HCT116 (cell line): ENCODE measurements around the gene CHRNA7. TPM values are rescaled to one million over a fixed set of nuclear protein-coding genes. Genes with fewer than 3 reads are reported as not detected.

ENCODE experiments used
- ATAC-seq: fragments of 200-7000 bp; cut with Tn5 transposase; 2 replicates; pipeline ENCODE4 v1.9.1; 2020; ENCODE audit warnings: mild to moderate bottlenecking, moderate library complexity
- BruUV-seq: library from RNA; stranded (reverse); fragments of 400-500 nt; replicated peaks from 2 replicates; lab custom pipeline; 2021; lab: Mats Ljungman, UMichigan
- CTCF ChIA-PET: fragments of 300-600 bp; sonication (Branson Sonifier 250); formaldehyde crosslinking; loops from one replicate; lab custom pipeline; 2021; ENCODE audit warnings: antibody characterized with exemption; lab: Charles Lee
- POLR2A ChIA-PET: fragments of 300-600, 350-600 bp; sonication (Branson Sonifier 250); formaldehyde crosslinking; loops from one replicate; lab custom pipeline; 2021; ENCODE audit warnings: antibody characterized with exemption; lab: Charles Lee
- RAD21 ChIA-PET, 2 experiments: fragments of 300-600 bp; sonication (Branson Sonifier 250); formaldehyde crosslinking; loops; one replicate each; lab custom pipeline; 2023; ENCODE audit warnings: low total read pairs in 2 of 2; ENCODE audit not compliant: uncharacterized antibody in 2 of 2, unreplicated experiment in 2 of 2, low non-redundant PET in 1 of 2; lab: Charles Lee
- DNase-seq: peaks from one replicate; pipeline ENCODE4 v3.0.0-alpha.2; 2010; ENCODE audit warnings: low read depth, low spot score
- H2AFZ ChIP-seq: fragments of 200-600 bp; shearing (Covaris generic), sonication (generic); 2 replicates; pipeline ENCODE4 v1.6.1; 2017; ENCODE audit warnings: low read depth, mixed run types, mixed read lengths, antibody characterized with exemption, low read length; ENCODE audit not compliant: poor library complexity, severe bottlenecking
- H3K27ac ChIP-seq: 2 replicates; pipeline ENCODE4 v1.5.1; 2012; ENCODE audit warnings: low read depth, low read length
- H3K27me3 ChIP-seq: fragments of 200-600 bp; sonication (generic); 2 replicates; pipeline ENCODE4 v1.6.1; 2016; ENCODE audit warnings: mixed run types, low read length, mixed read lengths; ENCODE audit not compliant: insufficient read depth
- H3K36me3 ChIP-seq, 2 experiments: fragments of 200-500 bp in 1 of 2; fragments of 200-600 bp in 1 of 2; sonication (Bioruptor generic) in 1 of 2; sonication (generic) in 1 of 2; 2 replicates each; pipeline versions ENCODE4 v1.5.1 to v1.6.1; 2014 to 2016; ENCODE audit warnings: low read length in 2 of 2, inconsistent platforms in 1 of 2, mixed read lengths in 1 of 2, mixed run types in 1 of 2; ENCODE audit not compliant: insufficient read depth in 2 of 2, control insufficient read depth in 1 of 2
- H3K4me1 ChIP-seq, 2 experiments: fragments of 200-600 bp in 1 of 2; sonication (generic) in 1 of 2; 2 replicates each; pipeline versions ENCODE4 v1.5.1 to v1.6.1; 2012 to 2017; ENCODE audit warnings: low read length in 2 of 2, inconsistent platforms in 1 of 2, mild to moderate bottlenecking in 1 of 2, mixed read lengths in 1 of 2, mixed run types in 1 of 2, moderate library complexity in 1 of 2; ENCODE audit not compliant: insufficient read depth in 2 of 2, control insufficient read depth in 1 of 2
- H3K4me2 ChIP-seq: fragments of 200-600 bp; sonication (generic); 2 replicates; pipeline ENCODE4 v1.6.1; 2017; ENCODE audit warnings: mixed run types, low read length, mixed read lengths
- H3K4me3 ChIP-seq, 2 experiments: fragments of 200-600 bp in 1 of 2; sonication (generic) in 1 of 2; replicated peaks in 1 of 2; 2 replicates each; pipeline ENCODE4 v1.5.1; 2011 to 2016; ENCODE audit warnings: low read length in 2 of 2, control low read depth in 1 of 2, low read depth in 1 of 2, mild to moderate bottlenecking in 1 of 2, mixed read lengths in 1 of 2, mixed run types in 1 of 2
- H3K79me2 ChIP-seq: fragments of 200-600 bp; sonication (generic); 2 replicates; pipeline ENCODE4 v1.6.1; 2017; ENCODE audit warnings: mild to moderate bottlenecking, mixed run types, low read length, moderate library complexity, mixed read lengths; ENCODE audit not compliant: insufficient read depth
- H3K9ac ChIP-seq: fragments of 200-600 bp; sonication (generic); 2 replicates; pipeline ENCODE4 v1.6.1; 2016; ENCODE audit warnings: low read length, mixed read lengths
- H3K9me2 ChIP-seq: fragments of 200-600 bp; sonication (generic), shearing (Covaris generic); 2 replicates; pipeline ENCODE4 v1.6.1; 2017; ENCODE audit warnings: mixed run types, mild to moderate bottlenecking, moderate library complexity; ENCODE audit not compliant: insufficient read depth
- H3K9me3 ChIP-seq, 2 experiments: fragments of 200-500 bp in 1 of 2; fragments of 200-600 bp in 1 of 2; sonication (Bioruptor generic) in 1 of 2; sonication (generic) in 1 of 2; 2 replicates each; pipeline ENCODE4 v1.6.1; 2014 to 2017; ENCODE audit warnings: low read length in 2 of 2, mixed read lengths in 2 of 2, inconsistent platforms in 1 of 2, low read depth in 1 of 2, mild to moderate bottlenecking in 1 of 2, mixed run types in 1 of 2, moderate library complexity in 1 of 2; ENCODE audit not compliant: control insufficient read depth in 1 of 2, insufficient read depth in 1 of 2
- H4K20me1 ChIP-seq: fragments of 200-600 bp; sonication (generic), shearing (Covaris generic); 2 replicates; pipeline ENCODE4 v1.6.1; 2017; ENCODE audit warnings: mixed run types, mild to moderate bottlenecking, moderate library complexity; ENCODE audit not compliant: insufficient read depth
- CEBPB ChIP-seq: IDR thresholded peaks from 2 replicates; pipeline ENCODE4 v1.6.1; 2012; ENCODE audit warnings: low read depth
- EGR1 ChIP-seq: IDR thresholded peaks from 2 replicates; pipeline ENCODE4 v1.6.1; 2012; ENCODE audit warnings: low read depth
- EZH2phosphoT487 ChIP-seq: fragments of 200-600 bp; IDR thresholded peaks from 2 replicates; pipeline ENCODE4 v1.6.1; 2018; ENCODE audit warnings: antibody characterized with exemption, borderline replicate concordance
- POLR2A ChIP-seq: IDR thresholded peaks from 2 replicates; pipeline ENCODE4 v1.7.0; 2011; ENCODE audit warnings: borderline replicate concordance; ENCODE audit not compliant: insufficient read depth, insufficient read length; ENCODE audit errors: extremely low read depth
- POLR2AphosphoS5 ChIP-seq: IDR thresholded peaks from 2 replicates; pipeline ENCODE4 v1.6.1; 2011; ENCODE audit warnings: mild to moderate bottlenecking, low read depth, low read length, moderate library complexity
- RAD21 ChIP-seq: IDR thresholded peaks from 2 replicates; pipeline ENCODE4 v1.6.1; 2012; ENCODE audit warnings: low read depth, mild to moderate bottlenecking
- SIN3A ChIP-seq: IDR thresholded peaks from 2 replicates; pipeline ENCODE4 v1.6.1; 2012; ENCODE audit warnings: low read depth
- SP1 ChIP-seq: IDR thresholded peaks from 2 replicates; pipeline ENCODE4 v1.6.1; 2012; ENCODE audit warnings: low read depth
- ZFX ChIP-seq: fragments of 450-650 bp; IDR thresholded peaks from 2 replicates; pipeline ENCODE4 v1.6.1; 2017
- ZNF274 ChIP-seq: fragments of 200-500 bp; sonication (Bioruptor generic); IDR thresholded peaks from 2 replicates; pipeline ENCODE4 v1.6.1; 2014; ENCODE audit warnings: mild to moderate bottlenecking, low read depth, low read length, inconsistent platforms
- intact Hi-C: fragments of 100-400 bp; cut with micrococcal nuclease; formaldehyde crosslinking; loops from 2 replicates; pipeline ENCODE4 v1.10.0; 2022
- total RNA-seq: library from RNA; stranded (reverse); gene quantifications from one replicate; pipeline ENCODE4 v1.2.1, GENCODE V29; 2021; ENCODE audit not compliant: unreplicated experiment
- TF ChIP-seq, protein P1 (sequence below): IDR thresholded peaks from 2 replicates; pipeline ENCODE4 v1.6.1; 2012
- TF ChIP-seq, protein P2 (sequence below), 3 experiments: fragments of 200-600 bp in 1 of 3; sonication (generic) in 1 of 3; IDR thresholded peaks in 2 of 3; conservative IDR thresholded peaks in 1 of 3; 2 replicates each; pipeline ENCODE4 v1.5.1; 2012 to 2017; ENCODE audit warnings: low read depth in 2 of 3, low read length in 2 of 3, antibody characterized with exemption in 1 of 3, borderline replicate concordance in 1 of 3, control low read depth in 1 of 3, mild to moderate bottlenecking in 1 of 3, mixed read lengths in 1 of 3, mixed run types in 1 of 3, moderate library complexity in 1 of 3; ENCODE audit not compliant: insufficient read depth in 1 of 3
- TF ChIP-seq, protein P3 (sequence below): IDR thresholded peaks from 2 replicates; pipeline ENCODE4 v1.6.1; 2012; ENCODE audit warnings: low read depth
- TF ChIP-seq, protein P4 (sequence below): IDR thresholded peaks from 2 replicates; pipeline ENCODE4 v1.6.1; 2011; ENCODE audit warnings: mild to moderate bottlenecking, low read length, moderate library complexity; ENCODE audit not compliant: insufficient replicate concordance; ENCODE audit errors: extremely low read depth
- TF ChIP-seq, protein P5 (sequence below): IDR thresholded peaks from 2 replicates; pipeline ENCODE4 v1.6.1; 2012

Gene CHRNA7
- total RNA-seq, 1 experiment from 2014 or later = 6.8 TPM

DNA sequence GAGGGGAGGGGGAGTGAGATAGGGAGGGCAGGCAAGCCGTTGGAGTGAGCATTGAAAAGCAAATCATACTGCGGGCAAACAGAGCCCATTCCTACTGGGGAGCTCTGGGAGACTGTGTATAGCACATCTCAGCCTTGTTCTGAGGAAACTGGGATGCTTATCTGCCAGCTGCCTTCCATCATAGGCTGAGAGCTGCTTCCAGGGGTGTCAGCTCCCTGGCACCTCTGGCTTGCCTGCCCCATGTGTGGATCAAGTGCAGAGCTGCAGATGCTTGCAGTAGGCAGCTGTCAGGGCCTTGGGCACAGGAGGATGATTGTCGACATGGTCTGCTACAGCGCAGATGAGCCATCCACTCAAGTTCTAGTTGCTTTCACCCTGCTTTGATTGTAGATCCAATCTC is 86.8 kb downstream of the CHRNA7 start:
- Histone ChIP-seq H3K9ac (no peak overlapping the region), H2AFZ (no peak overlapping the region), H3K27me3 (no peaks in the 10 kb centered on the region), H3K9me2 (no peaks in the 10 kb centered on the region), H3K36me3 (no peaks in the 10 kb centered on the region), H3K4me3 (no peak overlapping the region), H4K20me1 (no peaks in the 10 kb centered on the region), H3K79me2 (no peaks in the 10 kb centered on the region), H3K4me1 (no peaks in the 10 kb centered on the region), H3K27ac (no peak overlapping the region), H3K9me3 (no peaks in the 10 kb centered on the region), H3K4me2 (no peak overlapping the region)
- BruUV-seq = no TSS peak
- CTCF ChIA-PET = no interaction called here
- POLR2A ChIA-PET = no interaction called here
- RAD21 ChIA-PET = no interaction called here
- intact Hi-C loops = no loop called here
- DNase-seq = no peak
- TF ChIP-seq SIN3A = no peak
- TF ChIP-seq, protein P1, sequence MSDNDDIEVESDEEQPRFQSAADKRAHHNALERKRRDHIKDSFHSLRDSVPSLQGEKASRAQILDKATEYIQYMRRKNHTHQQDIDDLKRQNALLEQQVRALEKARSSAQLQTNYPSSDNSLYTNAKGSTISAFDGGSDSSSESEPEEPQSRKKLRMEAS = no peak
- TF ChIP-seq ZNF274 = no peak
- TF ChIP-seq POLR2A = no peak
- TF ChIP-seq, protein P2, sequence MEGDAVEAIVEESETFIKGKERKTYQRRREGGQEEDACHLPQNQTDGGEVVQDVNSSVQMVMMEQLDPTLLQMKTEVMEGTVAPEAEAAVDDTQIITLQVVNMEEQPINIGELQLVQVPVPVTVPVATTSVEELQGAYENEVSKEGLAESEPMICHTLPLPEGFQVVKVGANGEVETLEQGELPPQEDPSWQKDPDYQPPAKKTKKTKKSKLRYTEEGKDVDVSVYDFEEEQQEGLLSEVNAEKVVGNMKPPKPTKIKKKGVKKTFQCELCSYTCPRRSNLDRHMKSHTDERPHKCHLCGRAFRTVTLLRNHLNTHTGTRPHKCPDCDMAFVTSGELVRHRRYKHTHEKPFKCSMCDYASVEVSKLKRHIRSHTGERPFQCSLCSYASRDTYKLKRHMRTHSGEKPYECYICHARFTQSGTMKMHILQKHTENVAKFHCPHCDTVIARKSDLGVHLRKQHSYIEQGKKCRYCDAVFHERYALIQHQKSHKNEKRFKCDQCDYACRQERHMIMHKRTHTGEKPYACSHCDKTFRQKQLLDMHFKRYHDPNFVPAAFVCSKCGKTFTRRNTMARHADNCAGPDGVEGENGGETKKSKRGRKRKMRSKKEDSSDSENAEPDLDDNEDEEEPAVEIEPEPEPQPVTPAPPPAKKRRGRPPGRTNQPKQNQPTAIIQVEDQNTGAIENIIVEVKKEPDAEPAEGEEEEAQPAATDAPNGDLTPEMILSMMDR (IDR thresholded peaks at IDR 0.05 in 2 of 3, conservative IDR thresholded peaks at IDR 0.05 in 1 of 3; ENCODE audit: borderline replicate concordance in 1 of 3, insufficient read depth in 1 of 3, low read depth in 2 of 3, low read length in 2 of 3) = no peak
- TF ChIP-seq, protein P3, sequence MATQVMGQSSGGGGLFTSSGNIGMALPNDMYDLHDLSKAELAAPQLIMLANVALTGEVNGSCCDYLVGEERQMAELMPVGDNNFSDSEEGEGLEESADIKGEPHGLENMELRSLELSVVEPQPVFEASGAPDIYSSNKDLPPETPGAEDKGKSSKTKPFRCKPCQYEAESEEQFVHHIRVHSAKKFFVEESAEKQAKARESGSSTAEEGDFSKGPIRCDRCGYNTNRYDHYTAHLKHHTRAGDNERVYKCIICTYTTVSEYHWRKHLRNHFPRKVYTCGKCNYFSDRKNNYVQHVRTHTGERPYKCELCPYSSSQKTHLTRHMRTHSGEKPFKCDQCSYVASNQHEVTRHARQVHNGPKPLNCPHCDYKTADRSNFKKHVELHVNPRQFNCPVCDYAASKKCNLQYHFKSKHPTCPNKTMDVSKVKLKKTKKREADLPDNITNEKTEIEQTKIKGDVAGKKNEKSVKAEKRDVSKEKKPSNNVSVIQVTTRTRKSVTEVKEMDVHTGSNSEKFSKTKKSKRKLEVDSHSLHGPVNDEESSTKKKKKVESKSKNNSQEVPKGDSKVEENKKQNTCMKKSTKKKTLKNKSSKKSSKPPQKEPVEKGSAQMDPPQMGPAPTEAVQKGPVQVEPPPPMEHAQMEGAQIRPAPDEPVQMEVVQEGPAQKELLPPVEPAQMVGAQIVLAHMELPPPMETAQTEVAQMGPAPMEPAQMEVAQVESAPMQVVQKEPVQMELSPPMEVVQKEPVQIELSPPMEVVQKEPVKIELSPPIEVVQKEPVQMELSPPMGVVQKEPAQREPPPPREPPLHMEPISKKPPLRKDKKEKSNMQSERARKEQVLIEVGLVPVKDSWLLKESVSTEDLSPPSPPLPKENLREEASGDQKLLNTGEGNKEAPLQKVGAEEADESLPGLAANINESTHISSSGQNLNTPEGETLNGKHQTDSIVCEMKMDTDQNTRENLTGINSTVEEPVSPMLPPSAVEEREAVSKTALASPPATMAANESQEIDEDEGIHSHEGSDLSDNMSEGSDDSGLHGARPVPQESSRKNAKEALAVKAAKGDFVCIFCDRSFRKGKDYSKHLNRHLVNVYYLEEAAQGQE = no peak
- TF ChIP-seq, protein P4, sequence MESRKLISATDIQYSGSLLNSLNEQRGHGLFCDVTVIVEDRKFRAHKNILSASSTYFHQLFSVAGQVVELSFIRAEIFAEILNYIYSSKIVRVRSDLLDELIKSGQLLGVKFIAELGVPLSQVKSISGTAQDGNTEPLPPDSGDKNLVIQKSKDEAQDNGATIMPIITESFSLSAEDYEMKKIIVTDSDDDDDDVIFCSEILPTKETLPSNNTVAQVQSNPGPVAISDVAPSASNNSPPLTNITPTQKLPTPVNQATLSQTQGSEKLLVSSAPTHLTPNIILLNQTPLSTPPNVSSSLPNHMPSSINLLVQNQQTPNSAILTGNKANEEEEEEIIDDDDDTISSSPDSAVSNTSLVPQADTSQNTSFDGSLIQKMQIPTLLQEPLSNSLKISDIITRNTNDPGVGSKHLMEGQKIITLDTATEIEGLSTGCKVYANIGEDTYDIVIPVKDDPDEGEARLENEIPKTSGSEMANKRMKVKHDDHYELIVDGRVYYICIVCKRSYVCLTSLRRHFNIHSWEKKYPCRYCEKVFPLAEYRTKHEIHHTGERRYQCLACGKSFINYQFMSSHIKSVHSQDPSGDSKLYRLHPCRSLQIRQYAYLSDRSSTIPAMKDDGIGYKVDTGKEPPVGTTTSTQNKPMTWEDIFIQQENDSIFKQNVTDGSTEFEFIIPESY = no peak
- TF ChIP-seq RAD21 = no peak
- no peak for TF ChIP-seq POLR2AphosphoS5
- no peak for TF ChIP-seq ZFX
- TF ChIP-seq, protein P5, sequence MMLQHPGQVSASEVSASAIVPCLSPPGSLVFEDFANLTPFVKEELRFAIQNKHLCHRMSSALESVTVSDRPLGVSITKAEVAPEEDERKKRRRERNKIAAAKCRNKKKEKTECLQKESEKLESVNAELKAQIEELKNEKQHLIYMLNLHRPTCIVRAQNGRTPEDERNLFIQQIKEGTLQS = no peak
- TF ChIP-seq SP1 = no peak
- TF ChIP-seq EGR1 = no peak
- TF ChIP-seq CEBPB = no peak
- no peak for TF ChIP-seq EZH2phosphoT487
- ATAC-seq = no peak
